ENCODE data around the gene CFAP90. TPM values are rescaled to one million over a fixed set of nuclear protein-coding genes. Genes with fewer than 3 reads are reported as not detected.

Gene CFAP90
- not detected for total RNA-seq
- not detected for total RNA-seq (2013)

GRCh38 chr5:7850395-7851239 is at the start of gene CFAP90:
TSS of gene CFAP90 (minus strand) at chr5:7851133. CDS start at chr5:7851021, 112 bp downstream.
- WGBS (ENCODE audit: insufficient coverage) = 3% methylated on average over 70 of the region's 76 CpGs
- Histone ChIP-seq H3K36me3 (ENCODE audit: control insufficient read depth, insufficient read depth, low read length) (no peaks in the 10 kb centered on the region), H3K27me3 (ENCODE audit: control insufficient read depth, insufficient read depth, low read length) (peaks cover 10% of the 10 kb centered on the region), H3K4me3 (ENCODE audit: low read length) (peak within 1 kb of the TSS; percentile 26), H3K9me3 (ENCODE audit: control insufficient read depth, insufficient read depth, low read length) (no peaks in the 10 kb centered on the region), H3K27ac (ENCODE audit: low read length) (no peak within 1 kb of the TSS), H3K4me1 (ENCODE audit: control insufficient read depth, insufficient read depth, low read length) (peaks cover 25% of the 10 kb centered on the region)
- Mint-ChIP-seq H3K4me1 (peaks cover 15 to 32% of the 10 kb centered on the region in 2 donors), H3K4me3 (peak within 1 kb of the TSS; percentile 87), H3K27ac (peak within 1 kb of the TSS in 1 of 2 donors; percentile 78), H3K9me3 (no peaks in the 10 kb centered on the region), H3K27me3 (ENCODE audit: low read depth in 2 of 2) (peaks cover 0 to 8% of the 10 kb centered on the region in 2 donors), H3K36me3 (no peaks in the 10 kb centered on the region)
- TF ChIP-seq CTCF (IDR thresholded peaks at IDR 0.05) = no peak
- peak in 1 of 2 donors; percentile 48 for DNase-seq
- peak; percentile 46 to 72 (median 58) for ATAC-seq
- intact Hi-C loops (cut with micrococcal nuclease) = no loop called here

GRCh38 chr5:7897014-7897600 is 46.2 kb upstream of the CFAP90 start:
- no peaks in the 10 kb centered on the region for H3K27me3 ChIP-seq (ENCODE audit: control insufficient read depth, insufficient read depth, low read length)
- peaks cover 58% of the 10 kb centered on the region for H3K36me3 Mint-ChIP-seq
- no peak overlapping the region for H3K27ac ChIP-seq (ENCODE audit: low read length)
- H3K27me3 Mint-ChIP-seq (ENCODE audit: low read depth in 2 of 2) = no peaks in the 10 kb centered on the region
- no peak overlapping the region for H3K27ac Mint-ChIP-seq
- TF ChIP-seq CTCF (IDR thresholded peaks at IDR 0.05) = no peak
- intact Hi-C loops (cut with micrococcal nuclease) = no loop called here
- DNase-seq = peak in 1 of 2 donors; percentile 33
- no peak overlapping the region for H3K4me3 ChIP-seq (ENCODE audit: low read length)
- no peaks in the 10 kb centered on the region for H3K9me3 Mint-ChIP-seq
- H3K4me1 ChIP-seq (ENCODE audit: control insufficient read depth, insufficient read depth, low read length) = no peaks in the 10 kb centered on the region
- WGBS (ENCODE audit: insufficient coverage) = 88% methylated on average over 5 of the region's 5 CpGs
- H3K4me1 Mint-ChIP-seq = no peaks in the 10 kb centered on the region
- H3K36me3 ChIP-seq (ENCODE audit: control insufficient read depth, insufficient read depth, low read length) = peaks cover 93% of the 10 kb centered on the region
- no peak for ATAC-seq
- no peak overlapping the region for H3K4me3 Mint-ChIP-seq
- H3K9me3 ChIP-seq (ENCODE audit: control insufficient read depth, insufficient read depth, low read length) = no peaks in the 10 kb centered on the region

- no peak for ATAC-seq
- TF ChIP-seq CTCF (IDR thresholded peaks at IDR 0.05) = no peak
- Mint-ChIP-seq H3K4me3 (no peak overlapping the region), H3K9me3 (no peaks in the 10 kb centered on the region), H3K4me1 (no peaks in the 10 kb centered on the region), H3K27ac (no peak overlapping the region), H3K27me3 (ENCODE audit: low read depth in 2 of 2) (no peaks in the 10 kb centered on the region), H3K36me3 (peaks cover 52% of the 10 kb centered on the region)
- H3K27ac ChIP-seq (ENCODE audit: low read length) = no peak overlapping the region
- no peak for DNase-seq
- WGBS (ENCODE audit: insufficient coverage) = no CpG with 5 or more reads among the region's 2 CpGs
- H3K4me3 ChIP-seq (ENCODE audit: low read length) = no peak overlapping the region
- intact Hi-C loops (cut with micrococcal nuclease) = no loop called here
- H3K27me3 ChIP-seq (ENCODE audit: control insufficient read depth, insufficient read depth, low read length) = no peaks in the 10 kb centered on the region
- peaks cover 88% of the 10 kb centered on the region for H3K36me3 ChIP-seq (ENCODE audit: control insufficient read depth, insufficient read depth, low read length)
- no peaks in the 10 kb centered on the region for H3K9me3 ChIP-seq (ENCODE audit: control insufficient read depth, insufficient read depth, low read length)
- H3K4me1 ChIP-seq (ENCODE audit: control insufficient read depth, insufficient read depth, low read length) = no peaks in the 10 kb centered on the region
These were observed 43.9 kb upstream of the CFAP90 start for GRCh38 chr5:7894860-7895259.
